ENCODE data around the gene RMC1.

GRCh38 chr18:23512641-23513040 is 9.3 kb downstream of the RMC1 start:
- TF ChIP-seq POLR2A (IDR thresholded peaks at IDR 0.05) (no peak), CTCF (IDR thresholded peaks at IDR 0.05) (no peak)

Data from transverse colon (tissue), 3 donors.